ENCODE results near the gene KRTAP4-3.
"Not testable (repeated sequence)": the region's sequence is repeated elsewhere in the genome, so short reads cannot be mapped to it uniquely, and the experiment has no call there.

KRTAP4-3 gene

GRCh38 chr17:41117846-41118386 lies 50.1 kb downstream of the KRTAP4-3 start, which contains the start of gene KRTAP4-11:
Gene KRTAP4-11, minus strand, starts transcription at chr17:41118373. Its CDS starts 58 bp downstream, at chr17:41118315.
- DNase-seq (ENCODE audit: low spot score), result not testable (repeated sequence)

Measured in RKO (cell line).